HEK293 (cell line): ENCODE data around the gene ATG10.

Source experiments
- CTCF ChIA-PET: fragments of 350-600 bp; formaldehyde crosslinking; extraction: SDS; loops from one replicate; lab custom pipeline; 2021; ENCODE audit warnings: antibody characterized with exemption; lab: Yijun Ruan, JAX
- POLR2A ChIA-PET: fragments of 300-600 bp; formaldehyde crosslinking; extraction: SDS; loops from one replicate; lab custom pipeline; 2020; ENCODE audit warnings: antibody characterized with exemption, inconsistent platforms; lab: Yijun Ruan, JAX
- H3K27ac ChIP-seq: fragments of 200-500 bp; sonication (Bioruptor generic); 2 replicates; pipeline ENCODE4 v1.5.1; 2014; ENCODE audit warnings: low read depth, low read length, control low read depth, inconsistent platforms; ENCODE audit errors: extremely low read depth
- H3K36me3 ChIP-seq, 2 experiments: fragments of 200-500 bp in 1 of 2; sonication (Bioruptor generic) in 1 of 2; 1 replicate in 1 of 2; 2 replicates in 1 of 2; pipeline ENCODE4 v1.5.1; 2014 to 2017; ENCODE audit warnings: inconsistent platforms in 2 of 2, low read length in 2 of 2; ENCODE audit not compliant: control insufficient read depth in 2 of 2, insufficient read depth in 1 of 2
- H3K4me1 ChIP-seq: fragments of 200-500 bp; sonication (Bioruptor generic); 2 replicates; pipeline ENCODE4 v1.5.1; 2014; ENCODE audit warnings: mild to moderate bottlenecking, low read length, inconsistent platforms; ENCODE audit not compliant: control insufficient read depth, insufficient read depth
- H3K4me3 ChIP-seq: 2 replicates; pipeline ENCODE4 v1.5.1; 2011; ENCODE audit warnings: low read depth, mild to moderate bottlenecking, control low read depth, low read length, moderate library complexity
- H3K9me3 ChIP-seq: fragments of 200-500 bp; sonication (Bioruptor generic); 2 replicates; pipeline ENCODE4 v1.5.1; 2014; ENCODE audit warnings: low read depth, low read length, inconsistent platforms; ENCODE audit not compliant: control insufficient read depth, insufficient read depth
- GLI4 ChIP-seq: fragments of 450-650 bp; formaldehyde crosslinking; IDR thresholded peaks from 2 replicates; pipeline ENCODE4 v1.5.1; 2016; ENCODE audit warnings: missing biosample characterization, missing genetic modification characterization
- GLIS1 ChIP-seq: fragments of 450-650 bp; formaldehyde crosslinking; IDR thresholded peaks from 2 replicates; pipeline ENCODE4 v1.5.1; 2016; ENCODE audit warnings: missing biosample characterization, missing genetic modification characterization
- PRDM2 ChIP-seq: fragments of 450-650 bp; formaldehyde crosslinking; IDR thresholded peaks from 2 replicates; pipeline ENCODE4 v1.5.1; 2016; ENCODE audit warnings: missing biosample characterization, missing genetic modification characterization, borderline replicate concordance
- REST ChIP-seq: fragments of 450-650 bp; formaldehyde crosslinking; IDR thresholded peaks from 2 replicates; pipeline ENCODE4 v1.5.1; 2016; ENCODE audit warnings: missing biosample characterization, missing genetic modification characterization
- SP7 ChIP-seq: fragments of 450-650 bp; formaldehyde crosslinking; IDR thresholded peaks from 2 replicates; pipeline ENCODE4 v1.5.1; 2016; ENCODE audit warnings: missing biosample characterization, missing genetic modification characterization
- ZEB2 ChIP-seq: fragments of 450-650 bp; formaldehyde crosslinking; IDR thresholded peaks from 2 replicates; pipeline ENCODE4 v1.5.1; 2016; ENCODE audit warnings: missing biosample characterization, missing genetic modification characterization
- ZFP37 ChIP-seq: fragments of 450-650 bp; formaldehyde crosslinking; IDR thresholded peaks from 2 replicates; pipeline ENCODE4 v1.5.1; 2016; ENCODE audit warnings: missing biosample characterization, missing genetic modification characterization
- ZIC2 ChIP-seq: fragments of 450-650 bp; formaldehyde crosslinking; IDR thresholded peaks from 2 replicates; pipeline ENCODE4 v1.5.1; 2016; ENCODE audit warnings: missing biosample characterization, missing genetic modification characterization
- ZNF112 ChIP-seq: fragments of 450-650 bp; formaldehyde crosslinking; IDR thresholded peaks from 2 replicates; pipeline ENCODE4 v1.5.0; 2017; ENCODE audit warnings: missing biosample characterization, missing genetic modification characterization
- ZNF114 ChIP-seq: fragments of 450-650 bp; formaldehyde crosslinking; IDR thresholded peaks from 2 replicates; pipeline ENCODE4 v1.5.0; 2017; ENCODE audit warnings: missing biosample characterization, missing genetic modification characterization
- ZNF155 ChIP-seq: fragments of 450-650 bp; formaldehyde crosslinking; IDR thresholded peaks from 2 replicates; pipeline ENCODE4 v1.5.1; 2016; ENCODE audit warnings: missing biosample characterization, missing genetic modification characterization
- ZNF184 ChIP-seq: fragments of 450-650 bp; IDR thresholded peaks from 2 replicates; pipeline ENCODE4 v1.5.1; 2018; ENCODE audit warnings: missing biosample characterization, mild to moderate bottlenecking, missing genetic modification characterization
- ZNF248 ChIP-seq: fragments of 450-650 bp; formaldehyde crosslinking; IDR thresholded peaks from 2 replicates; pipeline ENCODE4 v1.5.1; 2017; ENCODE audit warnings: missing biosample characterization, missing genetic modification characterization
- ZNF280D ChIP-seq: fragments of 450-650 bp; formaldehyde crosslinking; IDR thresholded peaks from 2 replicates; pipeline ENCODE4 v1.5.1; 2016; ENCODE audit warnings: missing biosample characterization, missing genetic modification characterization
- ZNF324 ChIP-seq: fragments of 450-650 bp; formaldehyde crosslinking; IDR thresholded peaks from 2 replicates; pipeline ENCODE4 v1.5.1; 2016; ENCODE audit warnings: missing biosample characterization, missing genetic modification characterization
- ZNF362 ChIP-seq: fragments of 450-650 bp; formaldehyde crosslinking; IDR thresholded peaks from 2 replicates; pipeline ENCODE4 v1.5.1; 2016; ENCODE audit warnings: missing biosample characterization, missing genetic modification characterization
- ZNF37A ChIP-seq: fragments of 450-650 bp; IDR thresholded peaks from 2 replicates; pipeline ENCODE4 v1.5.1; 2018; ENCODE audit warnings: missing biosample characterization, missing genetic modification characterization
- ZNF510 ChIP-seq: fragments of 450-650 bp; formaldehyde crosslinking; IDR thresholded peaks from 2 replicates; pipeline ENCODE4 v1.5.1; 2018; ENCODE audit warnings: mild to moderate bottlenecking, missing genetic modification characterization, missing biosample characterization; ENCODE audit not compliant: insufficient replicate concordance
- ZNF610 ChIP-seq: fragments of 450-650 bp; formaldehyde crosslinking; IDR thresholded peaks from 2 replicates; pipeline ENCODE4 v1.5.1; 2016; ENCODE audit warnings: missing biosample characterization, missing genetic modification characterization, borderline replicate concordance
- ZNF654 ChIP-seq: fragments of 450-650 bp; formaldehyde crosslinking; IDR thresholded peaks from 2 replicates; pipeline ENCODE4 v1.5.1; 2016; ENCODE audit warnings: low read depth, missing biosample characterization, missing genetic modification characterization
- ZNF658 ChIP-seq: fragments of 450-650 bp; formaldehyde crosslinking; IDR thresholded peaks from 2 replicates; pipeline ENCODE4; 2016; ENCODE audit warnings: missing biosample characterization, missing genetic modification characterization
- ZNF768 ChIP-seq: fragments of 450-650 bp; formaldehyde crosslinking; IDR thresholded peaks from 2 replicates; pipeline ENCODE4 v1.5.1; 2018; ENCODE audit warnings: missing biosample characterization, mild to moderate bottlenecking, missing genetic modification characterization

The ATG10 gene

GRCh38 chr5:82174919-82175219 is 203.0 kb downstream of the ATG10 start:
- no peak for TF ChIP-seq ZNF324 (tag by site-specific recombination)
- no peak for TF ChIP-seq ZNF184 (tag by site-specific recombination)
- no peak for TF ChIP-seq SP7 (tag by site-specific recombination)
- no peak for TF ChIP-seq ZNF248 (tag by site-specific recombination)
- no peak for TF ChIP-seq ZEB2 (tag by site-specific recombination)
- no peak for TF ChIP-seq ZNF114 (tag by site-specific recombination)
- no peak for TF ChIP-seq ZNF654 (tag by site-specific recombination)
- TF ChIP-seq REST (tag by site-specific recombination), result no peak
- TF ChIP-seq, all 188 proteins: peak for 0
- Histone ChIP-seq H3K4me1 (no peaks in the 10 kb centered on the region), H3K27ac (no peak overlapping the region), H3K36me3 (no peaks in the 10 kb centered on the region), H3K4me3 (no peak overlapping the region), H3K9me3 (no peaks in the 10 kb centered on the region)
- ChIA-PET POLR2A (no interaction called here), CTCF (interaction anchor here (0.6 to 3.5 kb wide), 11 partner anchors 9 to 1774 kb away, joined by 3 to 17 read pairs (median 4); no protein-coding TSS in a partner anchor)

GRCh38 chr5:82176115-82176814 is 204.4 kb downstream of the ATG10 start:
- no peak overlapping the region for H3K4me3 ChIP-seq
- H3K4me1 ChIP-seq, result no peaks in the 10 kb centered on the region
- ChIA-PET POLR2A (no interaction called here), CTCF (interaction anchor here (0.6 to 3.5 kb wide), 4 partner anchors 12 to 1190 kb away, joined by 3 to 17 read pairs (median 8); no protein-coding TSS in a partner anchor)
- no peaks in the 10 kb centered on the region for H3K36me3 ChIP-seq
- H3K27ac ChIP-seq, result no peak overlapping the region
- H3K9me3 ChIP-seq, result no peaks in the 10 kb centered on the region
- no peak for TF ChIP-seq GLIS1 (tag by site-specific recombination)
- TF ChIP-seq ZNF510 (tag by site-specific recombination), result no peak
- no peak for TF ChIP-seq ZNF610 (tag by site-specific recombination)
- no peak for TF ChIP-seq GLI4 (tag by site-specific recombination)
- TF ChIP-seq ZNF768, result no peak
- TF ChIP-seq ZFP37 (tag by site-specific recombination), result no peak
- no peak for TF ChIP-seq ZNF112 (tag by site-specific recombination)
- TF ChIP-seq ZNF658 (tag by site-specific recombination), result no peak
- no peak for TF ChIP-seq ZNF280D
- no peak for TF ChIP-seq ZIC2
- TF ChIP-seq ZNF155 (tag by site-specific recombination), result no peak
- TF ChIP-seq ZNF37A (tag by site-specific recombination), result no peak
- no peak for TF ChIP-seq ZNF362 (tag by site-specific recombination)
- TF ChIP-seq PRDM2, result no peak
